Spleen (tissue), 11 donors: ENCODE results near the gene SUCLG2. TPM values are rescaled to one million over a fixed set of nuclear protein-coding genes. Genes with fewer than 3 reads are reported as not detected.

Source experiments
- DNase-seq: peaks from one replicate; pipeline ENCODE4 v3.0.0-alpha.2; 2020
- H3K27ac ChIP-seq, 8 donors: fragments of 200-600 bp; sonication (generic) in 7 of 8; 1 replicate in 4 of 8; 2 replicates in 4 of 8; pipeline versions ENCODE4 v1.5.0 to v1.8.0; 2016 to 2021; ENCODE audit warnings: inconsistent platforms in 4 of 8, mild to moderate bottlenecking in 4 of 8, moderate library complexity in 1 of 8
- H3K27me3 ChIP-seq, 7 donors: fragments of 200-600 bp; sonication (generic) in 6 of 7; replicated peaks in 1 of 7; 1 replicate in 4 of 7; 2 replicates in 3 of 7; pipeline versions ENCODE4 v1.5.0 to v1.8.0; 2016 to 2021; ENCODE audit warnings: inconsistent platforms in 3 of 7, mild to moderate bottlenecking in 1 of 7
- H3K36me3 ChIP-seq, 6 donors: fragments of 200-600 bp; sonication (generic) in 5 of 6; 1 replicate in 4 of 6; 2 replicates in 2 of 6; pipeline versions ENCODE4 v1.5.0 to v1.8.0; 2016 to 2021; ENCODE audit warnings: inconsistent platforms in 2 of 6
- H3K4me1 ChIP-seq, 6 donors: fragments of 200-600 bp; sonication (generic) in 5 of 6; 1 replicate in 3 of 6; 2 replicates in 3 of 6; pipeline versions ENCODE4 v1.5.0 to v1.8.0; 2016 to 2021; ENCODE audit warnings: inconsistent platforms in 3 of 6
- H3K4me3 ChIP-seq, 8 donors: fragments of 200-600 bp; sonication (generic) in 7 of 8; 1 replicate in 4 of 8; 2 replicates in 4 of 8; pipeline versions ENCODE4 v1.5.0 to v1.8.0; 2016 to 2021; ENCODE audit warnings: inconsistent platforms in 4 of 8, mild to moderate bottlenecking in 4 of 8, moderate library complexity in 2 of 8
- H3K9me3 ChIP-seq, 8 donors: fragments of 200-600 bp; sonication (generic) in 7 of 8; 1 replicate in 4 of 8; 2 replicates in 4 of 8; pipeline versions ENCODE4 v1.5.0 to v1.8.0; 2016 to 2021; ENCODE audit warnings: inconsistent platforms in 4 of 8
- POLR2A ChIP-seq, 3 donors: fragments of 450-650 bp; IDR thresholded peaks; one replicate each; pipeline ENCODE4 v1.5.1; 2017; ENCODE audit warnings: antibody characterized with exemption in 3 of 3, mild to moderate bottlenecking in 1 of 3
- POLR2AphosphoS5 ChIP-seq, 3 donors: sonication (generic); formaldehyde crosslinking; IDR thresholded peaks; one replicate each; pipeline ENCODE4 v1.5.1; 2017; ENCODE audit warnings: antibody characterized with exemption in 3 of 3
- WGBS, 5 donors: extraction: QIAGEN DNeasy Blood & Tissue Kit in 3 of 5; methylation state at CpG; one replicate each; pipeline versions ENCODE4 v1.1.5 to v1.1.7; 2013 to 2018; 5-methylcytosine and 5-hydroxymethylcytosine counted together
- intact Hi-C: fragments of 100-400 bp; cut with DNase I; formaldehyde crosslinking; loops from one replicate; pipeline ENCODE4 v1.15.0; 2023; ENCODE audit warnings: low total_unique reads
- polyA plus RNA-seq, 3 donors: library from polyadenylated mRNA; stranded (reverse); fragments of 200-250 nt; gene quantifications; one replicate each; pipeline ENCODE4 v1.2.1, GENCODE V29; 2013
- total RNA-seq, 7 donors: library from RNA; depleted of rRNA in 3 of 7; stranded (reverse); fragments of >200 nt in 3 of 7; fragmentation: NEBNext Ultra II Directional in 4 of 7; extraction: Animal tissue kit (Norgen Biotek cat#: 25700) in 4 of 7; gene quantifications; one replicate each; pipeline versions ENCODE4 v1.1.0 to v1.2.1, GENCODE V29; 2016 to 2021
- TF ChIP-seq, protein P1 (sequence below), 11 experiments: fragments of 200-600 bp in 7 of 11; fragments of 450-650 bp in 4 of 11; sonication (generic) in 4 of 11; IDR thresholded peaks in 8 of 11; conservative IDR thresholded peaks in 3 of 11; 1 replicate in 7 of 11; 2 replicates in 4 of 11; pipeline versions ENCODE4 v1.4.0 to v1.8.0; 2016 to 2021; ENCODE audit warnings: antibody characterized with exemption in 11 of 11, inconsistent platforms in 4 of 11, mild to moderate bottlenecking in 1 of 11
- donor health status: healthy with polysubstance abuse.
- donor health status: DM: no; HTN: no; CAD: no; lungs with moderate emphysema.
- donor health status: DM: no; HTN: no; CAD: no.
- donor health status: Bipolar disorder and iron deficiency.
- donor health status: healthy.
- donor health status: DM: no; HTN: no; CAD: no.
- donor health status: DM: yes; HTN: yes; CAD: no.

Gene SUCLG2
- total and polyA plus RNA-seq, 10 donors, result 31.5 to 75.6 (median 55.2) TPM

DNA sequence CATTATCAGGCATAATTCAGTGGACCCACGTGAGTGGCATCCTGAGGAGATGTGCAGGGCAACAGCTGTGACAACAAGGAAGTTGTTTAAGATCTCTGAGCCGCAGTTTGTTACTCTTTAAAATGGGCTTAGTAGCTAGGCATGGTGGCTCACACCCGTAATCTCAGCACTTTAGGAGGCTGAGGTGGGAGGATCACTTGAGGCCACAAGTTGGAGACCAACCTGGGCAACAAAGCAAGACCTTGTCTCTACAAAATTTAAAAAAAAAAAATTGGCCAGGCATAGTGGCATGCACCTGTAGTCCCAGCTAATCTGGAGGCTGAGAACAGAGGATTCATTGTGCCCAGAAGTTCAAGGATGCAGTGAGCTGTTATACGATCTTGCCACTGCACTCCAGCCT is 12.2 kb downstream of the SUCLG2 start:
- Histone ChIP-seq H3K27me3 (no peaks in the 10 kb centered on the region), H3K4me1 (peaks cover 3 to 74% (median 18%) of the 10 kb centered on the region in 6 donors), H3K9me3 (no peaks in the 10 kb centered on the region), H3K4me3 (no peak overlapping the region), H3K27ac (no peak overlapping the region), H3K36me3 (peaks cover 0 to 40% (median 2%) of the 10 kb centered on the region in 6 donors)
- TF ChIP-seq, protein P1, sequence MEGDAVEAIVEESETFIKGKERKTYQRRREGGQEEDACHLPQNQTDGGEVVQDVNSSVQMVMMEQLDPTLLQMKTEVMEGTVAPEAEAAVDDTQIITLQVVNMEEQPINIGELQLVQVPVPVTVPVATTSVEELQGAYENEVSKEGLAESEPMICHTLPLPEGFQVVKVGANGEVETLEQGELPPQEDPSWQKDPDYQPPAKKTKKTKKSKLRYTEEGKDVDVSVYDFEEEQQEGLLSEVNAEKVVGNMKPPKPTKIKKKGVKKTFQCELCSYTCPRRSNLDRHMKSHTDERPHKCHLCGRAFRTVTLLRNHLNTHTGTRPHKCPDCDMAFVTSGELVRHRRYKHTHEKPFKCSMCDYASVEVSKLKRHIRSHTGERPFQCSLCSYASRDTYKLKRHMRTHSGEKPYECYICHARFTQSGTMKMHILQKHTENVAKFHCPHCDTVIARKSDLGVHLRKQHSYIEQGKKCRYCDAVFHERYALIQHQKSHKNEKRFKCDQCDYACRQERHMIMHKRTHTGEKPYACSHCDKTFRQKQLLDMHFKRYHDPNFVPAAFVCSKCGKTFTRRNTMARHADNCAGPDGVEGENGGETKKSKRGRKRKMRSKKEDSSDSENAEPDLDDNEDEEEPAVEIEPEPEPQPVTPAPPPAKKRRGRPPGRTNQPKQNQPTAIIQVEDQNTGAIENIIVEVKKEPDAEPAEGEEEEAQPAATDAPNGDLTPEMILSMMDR (IDR thresholded peaks at IDR 0.05 in 8 of 11, conservative IDR thresholded peaks at IDR 0.05 in 3 of 11), result no peak
- TF ChIP-seq POLR2A (IDR thresholded peaks at IDR 0.05), result no peak
- TF ChIP-seq POLR2AphosphoS5 (IDR thresholded peaks at IDR 0.05), result no peak
- intact Hi-C loops, result no loop called here
- no peak for DNase-seq
- WGBS, 5 donors, result 86 to 93% (median 93%) methylated on average over 4 of the region's 4 CpGs

GRCh38 chr3:67641451-67641850 is 13.0 kb downstream of the SUCLG2 start:
- Histone ChIP-seq H3K9me3 (no peaks in the 10 kb centered on the region), H3K4me3 (no peak overlapping the region), H3K27me3 (no peaks in the 10 kb centered on the region), H3K4me1 (peaks cover 3 to 73% (median 21%) of the 10 kb centered on the region in 6 donors), H3K36me3 (peaks cover 0 to 39% (median 2%) of the 10 kb centered on the region in 6 donors), H3K27ac (no peak overlapping the region)
- intact Hi-C loops, result no loop called here
- no peak for DNase-seq
- 75 to 92% (median 89%) methylated on average over 3 of the region's 3 CpGs for WGBS, 5 donors
- no peak for TF ChIP-seq POLR2A (IDR thresholded peaks at IDR 0.05)
- TF ChIP-seq, protein P1 (IDR thresholded peaks at IDR 0.05 in 8 of 11, conservative IDR thresholded peaks at IDR 0.05 in 3 of 11), result no peak
- no peak for TF ChIP-seq POLR2AphosphoS5 (IDR thresholded peaks at IDR 0.05)

GRCh38 chr3:67640023-67640660 is 14.3 kb downstream of the SUCLG2 start:
- intact Hi-C loops, result no loop called here
- Histone ChIP-seq H3K36me3 (peaks cover 0 to 46% (median 2%) of the 10 kb centered on the region in 6 donors), H3K4me3 (no peak overlapping the region), H3K27me3 (no peaks in the 10 kb centered on the region), H3K27ac (no peak overlapping the region), H3K4me1 (peaks cover 3 to 67% (median 27%) of the 10 kb centered on the region in 6 donors), H3K9me3 (no peaks in the 10 kb centered on the region)
- no peak for DNase-seq
- no peak for TF ChIP-seq POLR2AphosphoS5 (IDR thresholded peaks at IDR 0.05)
- TF ChIP-seq POLR2A (IDR thresholded peaks at IDR 0.05), result no peak
- TF ChIP-seq, protein P1 (IDR thresholded peaks at IDR 0.05 in 8 of 11, conservative IDR thresholded peaks at IDR 0.05 in 3 of 11), result no peak
- WGBS, 5 donors, result 89 to 97% (median 94%) methylated on average over 6 of the region's 6 CpGs

GRCh38 chr3:67637255-67637900 is 17.0 kb downstream of the SUCLG2 start:
- intact Hi-C loops, result no loop called here
- H3K27me3 ChIP-seq, result no peaks in the 10 kb centered on the region
- no peak for DNase-seq
- WGBS, 5 donors, result 70 to 78% (median 73%) methylated on average over 4 of the region's 4 CpGs
- H3K4me1 ChIP-seq, result peaks cover 3 to 60% (median 30%) of the 10 kb centered on the region in 6 donors
- no peak overlapping the region for H3K4me3 ChIP-seq
- H3K27ac ChIP-seq, result peak overlapping the region in 1 of 8 donors; percentile 11
- H3K9me3 ChIP-seq, result no peaks in the 10 kb centered on the region
- peaks cover 0 to 33% (median 0%) of the 10 kb centered on the region in 6 donors for H3K36me3 ChIP-seq
- TF ChIP-seq POLR2A (IDR thresholded peaks at IDR 0.05) (no peak), POLR2AphosphoS5 (IDR thresholded peaks at IDR 0.05) (no peak)
- TF ChIP-seq, protein P1 (IDR thresholded peaks at IDR 0.05 in 8 of 11, conservative IDR thresholded peaks at IDR 0.05 in 3 of 11), result no peak
